GM21515 (cell line): ENCODE data around the gene NDUFA13.

Source experiments
- ATAC-seq: cut with Tn5 transposase; IDR thresholded peaks from one replicate; pipeline ENCODE4 v1.9.1; 2021; ENCODE audit not compliant: unreplicated experiment

The NDUFA13 gene

DNA sequence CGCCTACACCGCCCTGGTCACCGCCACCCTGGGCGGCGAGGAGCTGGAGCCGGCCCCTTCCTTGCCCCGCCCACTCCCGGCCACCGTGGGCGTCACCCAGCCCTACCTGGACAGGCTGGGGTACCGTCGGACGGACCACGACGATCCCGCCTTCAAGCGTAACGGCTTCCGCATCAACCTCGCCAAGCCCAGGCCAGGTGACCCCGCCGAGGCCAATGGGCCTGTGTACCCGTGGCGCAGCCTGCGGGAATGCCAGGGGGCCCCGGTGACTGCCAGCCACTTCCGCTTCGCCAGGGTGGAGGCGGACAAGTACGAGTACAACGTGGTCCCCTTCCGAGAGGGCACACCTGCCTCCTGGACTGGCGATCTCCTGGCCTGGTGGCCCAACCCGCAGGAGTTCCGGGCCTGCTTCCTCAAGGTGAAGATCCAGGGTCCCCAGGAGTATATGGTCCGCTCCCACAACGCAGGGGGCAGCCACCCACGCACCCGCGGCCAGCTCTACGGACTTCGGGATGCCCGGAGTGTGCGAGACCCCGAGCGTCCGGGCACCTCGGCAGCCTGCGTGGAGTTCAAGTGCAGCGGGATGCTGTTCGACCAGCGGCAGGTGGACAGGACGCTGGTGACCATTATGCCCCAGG, 29.0 kb downstream of the NDUFA13 start:
- ATAC-seq: no peak

DNA sequence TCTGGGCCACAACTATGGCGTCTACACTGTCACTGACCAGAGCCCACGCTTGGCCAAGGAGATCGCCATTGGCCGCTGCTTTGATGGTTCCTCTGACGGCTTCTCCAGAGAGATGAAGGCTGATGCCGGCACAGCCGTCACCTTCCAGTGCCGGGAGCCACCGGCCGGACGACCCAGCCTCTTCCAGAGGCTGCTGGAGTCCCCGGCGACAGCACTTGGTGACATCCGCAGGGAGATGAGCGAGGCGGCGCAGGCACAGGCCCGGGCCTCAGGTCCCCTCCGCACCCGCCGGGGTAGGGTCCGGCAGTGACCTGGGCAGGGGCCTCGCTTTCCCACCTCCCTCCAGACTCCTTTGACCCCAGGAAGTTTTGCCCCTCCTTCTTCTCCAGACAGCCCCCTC, 29.7 kb downstream of the NDUFA13 start:
- ATAC-seq: no peak

DNA sequence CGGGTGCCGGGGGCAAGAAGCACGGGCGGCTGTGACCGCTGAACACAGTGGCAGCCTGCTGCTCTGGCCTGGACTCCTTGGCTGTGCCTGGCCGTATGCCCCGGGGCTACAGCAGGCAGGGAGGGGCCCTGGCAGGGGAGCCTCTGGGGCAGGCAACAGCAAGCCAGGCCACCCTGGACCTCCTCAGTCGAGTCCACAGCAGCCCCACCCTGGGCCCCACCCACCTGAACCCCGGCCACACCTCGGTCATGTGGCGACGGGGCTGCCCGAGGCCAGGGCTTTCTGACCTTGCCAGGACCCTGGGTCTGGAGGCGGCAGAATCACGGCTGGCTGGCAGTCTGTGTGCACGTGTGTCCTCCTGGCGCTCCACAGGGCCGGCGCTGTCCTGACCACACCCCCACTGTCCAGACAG, 30.7 kb downstream of the NDUFA13 start:
- no peak for ATAC-seq

DNA sequence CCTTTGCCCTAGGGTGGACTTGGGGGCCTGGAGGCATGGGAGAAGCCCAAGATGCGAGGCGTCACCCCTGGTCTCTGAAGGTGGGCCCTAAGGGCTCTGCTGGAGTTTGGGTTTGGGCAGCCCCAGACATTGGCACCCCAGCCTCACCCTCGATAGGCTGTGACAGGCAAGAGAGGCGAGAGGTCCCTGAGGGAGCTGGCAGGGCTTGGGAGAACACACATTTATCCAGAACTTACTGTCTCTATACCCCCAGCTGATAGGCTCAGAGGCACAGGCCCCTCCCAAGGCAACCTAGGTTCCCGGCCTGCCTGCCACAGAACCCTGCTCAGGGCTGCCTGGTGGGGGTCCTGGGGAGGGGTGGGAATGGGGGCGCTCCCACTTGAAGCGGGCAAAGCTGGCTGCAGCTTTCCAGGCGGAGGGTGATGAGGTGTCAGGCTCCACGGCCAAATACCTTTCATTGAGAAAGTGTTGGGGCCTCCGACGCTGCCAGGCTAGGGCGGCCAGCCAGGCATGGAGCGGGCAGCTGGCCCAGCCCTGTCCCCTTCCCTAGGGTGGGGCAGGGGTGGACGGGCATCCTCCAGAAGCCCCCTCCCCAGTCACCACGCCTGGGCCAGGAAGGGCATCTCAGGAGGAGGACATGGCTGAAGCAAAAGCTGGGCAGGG, 31.8 kb downstream of the NDUFA13 start:
- no peak for ATAC-seq

DNA sequence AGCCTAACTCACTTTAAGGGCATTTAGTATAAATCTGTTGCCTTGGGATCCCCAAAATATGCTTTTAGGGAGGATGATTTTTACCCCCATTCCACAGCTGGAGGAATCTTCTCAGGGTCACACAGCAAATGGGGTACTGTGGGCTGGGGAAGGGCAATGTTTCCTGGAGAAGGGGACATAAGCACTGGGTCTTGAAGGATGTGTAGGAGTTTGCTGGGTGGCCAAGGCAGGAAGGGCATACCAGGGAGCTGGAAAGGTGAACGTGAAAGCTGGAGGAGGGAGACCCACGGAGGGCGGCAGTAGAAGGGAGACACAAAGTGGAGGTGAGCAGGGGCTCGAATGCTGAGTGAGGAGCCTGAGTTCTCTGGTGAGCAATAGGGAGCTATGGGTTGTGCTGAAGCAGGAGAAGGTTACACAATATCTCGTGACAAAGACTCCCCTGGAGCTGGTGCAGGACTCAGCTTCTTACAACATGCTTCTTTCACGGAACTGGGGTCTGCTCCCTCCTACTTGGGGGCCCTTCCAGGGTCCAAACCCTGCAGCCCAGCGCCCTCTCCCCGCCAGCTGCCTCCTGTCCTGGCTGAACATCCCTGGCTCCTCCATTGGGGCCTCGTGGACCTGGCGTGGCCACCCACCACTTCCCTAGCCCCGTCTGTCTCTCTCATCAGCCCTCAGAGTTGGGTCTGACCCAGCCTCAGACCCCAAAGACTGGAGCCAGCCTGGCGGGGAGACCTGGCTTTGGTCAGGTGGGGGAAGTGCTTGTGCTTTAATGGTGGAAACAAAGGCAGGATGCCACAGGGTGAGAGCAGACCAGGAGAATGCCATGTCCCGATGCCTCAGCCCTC, 33.1 kb downstream of the NDUFA13 start:
- ATAC-seq: no peak

DNA sequence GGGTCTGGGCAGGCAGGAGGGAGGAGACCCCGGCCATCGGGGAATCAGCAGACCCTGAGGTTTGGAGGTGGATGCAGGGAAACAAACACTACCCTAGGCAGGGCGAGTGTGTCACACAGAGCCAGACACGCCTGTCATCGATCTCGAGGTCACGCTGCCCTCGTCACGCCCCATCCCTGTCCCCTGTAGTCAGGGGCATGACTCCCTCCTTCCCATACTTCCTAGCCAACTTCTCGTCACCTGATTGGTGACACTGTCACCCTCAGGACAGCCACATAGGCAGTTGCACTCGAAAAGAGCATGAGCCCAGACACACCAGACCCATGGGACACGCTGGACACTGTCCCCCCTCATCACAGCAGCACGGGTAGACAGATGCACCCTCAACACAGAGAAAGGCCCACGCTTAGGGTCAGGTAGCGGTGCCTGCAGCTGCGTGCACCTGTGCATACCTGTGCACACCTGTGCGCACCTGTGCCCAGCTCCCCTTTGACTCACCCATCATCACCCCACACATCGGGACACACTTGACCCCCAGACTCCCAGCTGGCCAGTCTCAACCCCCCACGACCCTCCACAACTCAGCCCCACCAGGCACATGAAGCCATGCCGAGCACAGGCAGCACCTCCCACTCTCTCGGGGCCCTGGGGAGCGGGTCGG, 33.9 kb downstream of the NDUFA13 start:
- ATAC-seq: no peak

DNA sequence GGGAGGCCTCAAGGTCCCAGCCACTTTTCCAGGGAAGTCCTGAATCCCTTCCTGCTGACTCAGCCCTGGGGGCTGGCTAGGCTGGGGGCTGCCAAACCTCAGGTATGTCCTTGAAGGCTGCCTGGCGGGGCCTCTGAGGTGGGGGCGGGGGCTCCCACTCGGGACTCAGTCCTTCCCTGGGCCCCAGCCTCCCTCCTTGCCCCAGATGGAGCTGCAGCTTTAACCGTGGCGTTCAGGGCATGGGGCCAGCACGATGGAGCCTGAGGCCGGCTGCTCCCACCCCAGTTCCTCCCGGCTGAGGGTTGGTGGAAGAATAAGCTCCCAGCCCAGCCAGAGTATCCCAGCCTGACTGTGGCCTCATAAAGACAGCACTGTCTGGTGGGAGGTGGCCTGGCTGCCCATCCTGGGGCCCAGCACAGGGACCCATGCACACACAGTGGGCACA, 34.5 kb downstream of the NDUFA13 start:
- ATAC-seq: no peak

DNA sequence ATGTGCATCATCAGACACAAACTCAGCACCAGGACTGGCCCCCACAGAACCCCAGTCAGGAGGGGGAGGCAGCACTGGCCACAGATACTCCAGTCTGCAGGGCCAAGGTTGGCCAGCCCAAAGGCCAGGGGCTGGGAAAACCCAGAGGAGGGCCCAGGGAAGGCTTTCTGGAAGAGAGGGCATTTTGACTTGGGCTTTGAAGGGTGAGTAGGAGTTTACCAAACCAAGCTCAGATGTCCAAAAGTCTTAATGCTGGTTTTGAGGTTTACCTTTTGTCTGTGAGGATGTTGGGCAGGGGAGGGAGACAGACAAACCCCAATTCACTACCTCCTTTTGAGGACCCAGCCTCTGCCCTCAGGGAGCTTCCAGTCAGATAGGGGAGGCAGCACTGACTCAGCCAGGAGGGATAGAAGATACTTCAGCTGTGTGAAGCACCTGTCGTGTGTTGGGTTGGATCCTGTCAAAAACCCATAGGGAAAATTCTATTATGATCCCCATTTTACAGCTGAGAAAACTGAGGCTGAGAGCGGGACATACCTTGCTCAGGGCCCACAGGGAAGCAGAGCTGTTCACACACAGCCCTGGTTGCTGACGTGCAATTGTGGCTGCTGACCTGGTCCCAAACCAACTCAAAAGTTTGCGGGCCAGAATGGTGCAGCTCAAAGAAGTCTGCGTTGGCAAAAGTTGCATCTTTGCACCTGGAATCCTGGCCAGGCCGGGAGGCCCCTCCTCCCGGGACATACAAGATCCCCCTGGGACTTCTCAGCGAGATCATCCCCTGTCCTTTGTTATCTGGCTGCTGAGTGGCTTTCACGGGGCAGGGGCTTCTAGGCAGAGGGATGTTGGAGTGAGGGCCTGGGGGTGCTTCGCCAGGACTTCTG, 35.2 kb downstream of the NDUFA13 start:
- no peak for ATAC-seq

DNA sequence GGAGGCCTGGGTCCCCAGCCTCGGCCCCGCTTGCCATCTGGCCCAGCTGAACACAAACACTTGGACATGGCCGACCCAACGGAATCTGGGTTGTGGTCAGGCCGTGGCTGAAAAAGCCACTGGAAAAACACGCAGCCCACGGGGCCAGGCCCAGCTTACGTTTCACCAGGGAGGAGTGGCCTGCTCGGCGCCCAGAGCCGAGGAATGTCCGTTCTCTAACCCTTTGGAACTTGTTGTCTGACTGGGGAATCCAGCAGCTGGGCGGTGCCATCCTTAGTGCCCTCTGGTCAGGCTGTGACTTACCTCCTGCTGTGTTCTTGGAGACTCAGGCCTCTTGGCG, 35.8 kb downstream of the NDUFA13 start:
- no peak for ATAC-seq

DNA sequence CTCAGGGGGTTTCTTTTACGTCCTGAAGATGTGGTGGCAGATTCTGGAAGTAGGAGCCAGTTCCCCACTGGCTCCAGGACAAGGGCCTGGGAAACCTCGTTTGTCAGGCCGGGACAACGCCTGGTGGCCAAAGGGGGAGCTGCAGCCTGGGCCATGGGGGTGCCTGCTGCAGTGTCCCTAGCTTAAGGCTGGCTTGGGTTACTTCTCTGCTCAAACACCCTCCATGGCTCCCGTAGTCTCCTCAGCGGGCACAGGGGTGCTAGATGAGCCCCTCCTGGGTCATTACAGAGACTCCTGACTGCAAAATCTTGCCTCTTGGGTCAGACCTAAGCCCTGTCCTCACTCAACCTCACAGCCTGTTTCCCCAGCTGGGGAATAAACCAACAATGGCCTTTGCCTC, 36.8 kb downstream of the NDUFA13 start:
- no peak for ATAC-seq

DNA sequence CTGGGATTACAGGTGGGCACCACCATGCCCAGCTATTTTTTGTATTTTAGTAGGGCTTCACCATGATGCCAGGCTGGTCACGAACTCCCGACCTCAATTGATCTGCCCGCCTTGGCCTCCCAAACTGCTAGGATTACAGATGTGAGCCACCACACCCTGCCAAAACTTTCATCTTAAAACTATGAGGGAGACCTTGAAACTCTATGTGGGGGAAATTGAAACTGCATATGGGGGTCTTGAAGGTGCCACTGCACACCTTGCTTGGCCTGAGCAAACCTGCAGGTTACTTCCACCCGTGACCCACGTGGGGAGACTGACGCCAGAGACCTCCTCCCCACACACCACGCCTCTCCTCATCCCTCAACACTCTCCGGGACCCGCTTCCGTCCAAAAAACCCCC, 37.6 kb downstream of the NDUFA13 start:
- ATAC-seq: no peak

DNA sequence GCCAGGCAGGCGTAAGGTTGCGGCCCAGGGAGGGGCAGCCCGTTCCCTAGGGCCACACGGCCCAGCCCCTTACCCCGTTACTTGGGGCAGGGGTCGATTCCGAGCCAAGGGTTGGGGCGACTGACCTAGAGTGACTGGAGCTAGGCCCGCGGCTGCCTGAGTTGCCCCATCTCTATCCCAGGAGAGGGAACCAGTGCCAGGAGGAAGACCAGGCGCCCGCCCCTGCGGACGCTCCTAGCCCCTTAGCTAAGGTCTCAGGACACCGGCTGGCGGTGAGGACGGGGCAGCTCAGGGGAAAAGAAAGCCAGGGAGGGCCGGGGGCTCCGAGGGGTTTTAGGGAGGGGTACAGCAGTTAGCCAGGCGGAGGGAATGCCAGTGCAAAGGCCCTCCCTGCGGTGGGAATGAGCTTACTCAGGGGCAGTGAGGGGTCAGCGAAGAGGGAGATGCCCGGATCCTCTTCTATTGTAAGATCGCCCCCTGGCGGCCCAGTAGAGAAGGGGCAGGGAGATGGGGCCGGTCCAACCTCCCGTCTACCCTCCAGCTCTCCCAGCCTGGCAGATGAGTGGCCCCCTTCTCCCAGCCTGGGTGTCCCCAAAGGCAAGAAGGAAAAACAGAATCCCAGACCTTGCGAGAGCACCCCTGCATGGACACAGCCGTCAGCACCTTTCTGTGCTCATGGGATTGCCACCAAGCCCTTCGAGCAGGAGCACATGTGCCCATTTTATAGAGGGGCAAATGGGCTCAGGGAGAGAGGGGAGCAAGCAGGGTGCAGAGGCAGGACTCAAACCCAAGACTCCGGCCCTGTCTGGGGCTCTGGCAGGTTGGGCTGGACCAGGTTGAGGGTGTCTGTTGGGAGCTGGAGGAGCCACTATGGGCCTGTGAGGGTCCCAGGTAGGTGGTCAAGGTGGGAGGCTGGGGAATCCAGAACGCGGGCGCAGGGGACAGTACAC, 38.3 kb downstream of the NDUFA13 start:
- no peak for ATAC-seq

DNA sequence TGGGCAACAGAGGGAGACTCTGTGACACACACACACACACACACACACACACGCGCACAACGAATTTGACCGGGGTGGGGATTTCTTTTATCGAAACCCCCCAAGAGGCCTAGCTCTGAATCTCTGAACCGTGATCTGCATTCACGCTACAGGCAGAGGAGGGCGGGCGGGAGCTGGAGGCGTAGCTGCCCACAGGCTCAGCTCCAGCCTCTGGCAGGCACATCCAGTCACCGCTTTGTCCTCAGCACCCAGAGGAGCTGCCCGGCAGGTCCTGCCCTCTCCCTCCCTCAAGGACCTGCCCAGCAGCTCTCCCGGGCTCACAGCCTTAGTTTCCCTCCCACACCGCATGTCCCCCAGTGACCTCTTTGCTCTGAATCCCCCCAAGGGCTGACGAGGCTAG, 42.0 kb downstream of the NDUFA13 start:
- no peak for ATAC-seq

DNA sequence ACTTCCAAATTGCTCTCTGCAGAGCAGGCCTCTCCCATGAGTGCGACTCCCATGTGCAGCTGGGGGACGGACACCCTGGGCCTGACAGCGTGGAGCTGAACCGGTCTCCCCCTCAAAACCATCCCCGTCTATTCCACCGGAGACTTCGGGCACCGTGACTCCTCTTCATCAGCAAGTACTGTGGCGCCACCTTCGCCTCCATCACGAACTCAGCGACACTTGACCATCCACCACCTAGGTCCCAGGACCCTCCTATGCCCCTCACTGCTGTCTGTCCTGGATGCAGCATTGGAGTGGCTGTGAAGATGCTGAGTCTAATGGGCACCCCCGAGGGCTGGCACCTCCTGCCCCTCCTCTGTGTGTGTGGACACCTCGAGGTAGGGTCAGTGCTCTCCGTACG, 42.6 kb downstream of the NDUFA13 start:
- no peak for ATAC-seq

DNA sequence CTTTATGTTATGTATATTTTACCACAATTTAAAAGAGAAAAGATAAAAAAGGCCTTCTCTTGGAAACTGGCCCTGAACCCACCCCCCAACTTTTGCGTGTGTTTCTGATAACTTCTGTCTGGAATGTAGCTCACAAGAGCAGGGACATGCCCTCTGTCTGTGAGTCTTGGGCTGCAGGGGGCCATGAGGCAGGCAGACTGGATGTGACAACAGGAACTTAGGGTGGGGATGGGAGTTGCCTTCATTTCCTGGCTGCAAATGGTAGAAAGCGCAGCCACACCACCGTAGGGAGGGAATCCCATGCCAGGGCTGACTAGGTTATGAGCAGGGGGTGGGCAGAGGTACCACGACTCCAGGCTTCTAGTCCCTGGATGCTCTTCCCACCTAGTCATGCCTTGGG, 43.9 kb downstream of the NDUFA13 start:
- no peak for ATAC-seq

DNA sequence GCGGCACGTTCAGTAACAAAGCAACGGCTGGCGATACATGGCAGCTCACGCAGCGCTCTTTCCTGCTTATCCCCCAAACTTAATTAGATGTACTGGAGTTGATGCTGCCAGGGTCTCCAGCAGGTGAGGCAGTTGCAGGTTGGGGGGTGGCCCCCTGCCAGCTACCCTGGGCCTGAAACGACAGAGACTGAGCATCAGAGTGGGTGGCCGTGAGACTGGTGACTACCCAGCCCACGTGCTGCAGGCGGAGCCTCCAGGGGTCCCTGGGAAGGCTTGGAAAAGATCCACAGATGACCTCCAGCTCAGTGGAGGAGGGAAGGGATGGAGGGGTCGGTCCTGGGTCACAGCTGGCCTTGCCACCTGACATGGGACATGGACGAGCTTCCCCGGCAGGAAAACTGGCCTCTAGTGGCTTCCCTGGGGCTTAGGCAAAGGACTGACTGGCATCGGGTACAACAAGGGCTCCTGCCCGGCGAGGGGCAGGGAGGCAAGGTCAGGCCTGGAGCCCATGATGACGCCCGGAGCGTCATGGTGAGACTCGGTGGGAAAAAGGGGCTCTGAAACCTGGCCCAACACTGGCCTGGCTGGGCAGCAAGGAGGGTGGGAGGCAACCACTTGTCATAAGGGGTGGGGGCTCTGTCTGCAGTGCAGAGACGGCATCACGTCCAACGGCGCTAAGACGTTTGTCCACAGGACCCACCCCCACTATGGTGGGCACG, 46.1 kb downstream of the NDUFA13 start:
- ATAC-seq: no peak

DNA sequence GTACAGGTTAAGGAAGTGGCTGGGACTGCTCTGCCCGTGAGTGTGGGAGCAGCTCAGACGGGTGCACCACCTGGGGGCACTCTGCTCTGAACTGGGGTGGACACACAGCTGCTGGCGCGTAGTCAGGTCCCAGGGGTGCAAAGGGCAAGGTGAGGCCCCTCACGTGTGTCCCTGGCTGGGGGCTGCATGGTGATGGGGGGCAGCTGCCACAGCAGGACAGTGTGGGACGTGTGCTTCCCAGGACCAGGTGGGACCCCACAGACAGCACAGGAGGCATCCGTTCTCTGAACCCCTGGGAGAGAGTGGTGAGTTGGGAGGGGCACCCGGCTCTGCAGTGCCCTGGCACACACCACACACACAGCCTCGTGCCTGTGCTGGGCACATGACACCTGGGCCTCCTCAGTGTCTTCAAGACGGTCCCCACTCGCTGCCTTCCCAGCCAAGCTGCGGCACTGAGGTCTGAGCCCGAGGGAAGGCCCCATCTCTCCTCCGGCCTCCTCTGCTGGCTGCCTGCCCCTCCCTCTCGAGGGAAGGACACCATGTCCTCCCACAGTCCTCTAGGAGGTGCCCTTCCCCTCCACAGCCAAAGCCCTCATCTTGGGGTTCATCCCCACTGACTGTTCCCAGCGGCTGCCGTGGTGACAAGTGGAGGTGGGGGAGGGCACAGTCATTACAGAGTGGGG, 46.8 kb downstream of the NDUFA13 start:
- no peak for ATAC-seq

DNA sequence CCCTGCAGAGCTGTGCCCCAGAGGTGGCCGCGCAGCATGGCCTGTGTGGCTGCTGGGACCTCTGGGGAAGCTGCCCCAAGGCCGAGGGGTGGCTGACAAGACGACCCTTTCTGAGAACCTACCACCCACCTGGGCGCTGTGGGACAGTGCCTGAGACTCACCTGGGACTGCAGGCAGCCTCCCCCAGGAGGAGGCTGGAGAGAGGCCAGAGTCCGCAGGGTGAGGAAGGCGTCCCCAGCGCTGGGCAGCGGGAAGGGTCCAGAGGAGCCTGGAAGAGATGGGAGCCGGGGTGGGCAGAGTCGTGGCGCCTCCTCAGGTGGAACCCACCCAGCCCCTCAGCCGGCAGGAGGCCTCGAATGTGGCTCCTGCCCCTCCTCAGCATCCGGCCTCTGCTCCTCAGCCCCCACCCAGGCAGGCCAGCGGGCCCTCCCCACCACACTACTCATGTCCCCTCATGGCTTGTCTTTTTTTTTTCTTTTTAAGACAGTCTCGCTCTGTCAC, 47.4 kb downstream of the NDUFA13 start:
- ATAC-seq: no peak
